Measurements from ENCODE around the gene ZNF319. TPM values are rescaled to one million over a fixed set of nuclear protein-coding genes. Genes with fewer than 3 reads are reported as not detected.

ZNF319 gene
- total and polyA plus RNA-seq, 2 of the 4 experiments (the other 2 are of a cell fraction): 0.90 to 6.3 TPM

- Histone ChIP-seq H2AK5ac (ENCODE audit: low read depth, low read length) (no peak overlapping the region), H3K36me3 (ENCODE audit: control insufficient read depth, insufficient read depth, low read length) (no peaks in the 10 kb centered on the region), H4K20me1 (ENCODE audit: insufficient read depth, low read length) (no peaks in the 10 kb centered on the region), H3K9ac (ENCODE audit: low read depth, low read length) (no peak overlapping the region), H3K4me3 (ENCODE audit: insufficient read depth, low read depth, low read length) (no peak overlapping the region), H4K5ac (ENCODE audit: low read depth, low read length) (no peak overlapping the region), H2BK20ac (ENCODE audit: low read depth, low read length) (no peak overlapping the region), H3K9me3 (ENCODE audit: control insufficient read depth, insufficient read depth, low read length) (no peaks in the 10 kb centered on the region), H3K4me2 (ENCODE audit: low read depth, low read length) (no peak overlapping the region), H2AFZ (replicated peaks; ENCODE audit: low read length, poor library complexity) (no peak overlapping the region), H4K8ac (ENCODE audit: low read depth in 2 of 2, low read length in 2 of 2) (no peak overlapping the region), H3K9me1 (ENCODE audit: insufficient read depth, low read length) (no peaks in the 10 kb centered on the region), H3K4ac (ENCODE audit: low read depth, low read length) (no peak overlapping the region), H2BK5ac (ENCODE audit: low read depth, low read length, poor library complexity, severe bottlenecking) (no peak overlapping the region), H3K27me3 (ENCODE audit: control insufficient read depth, insufficient read depth, low read length) (peaks cover 10% of the 10 kb centered on the region), H2AK9ac (replicated peaks; ENCODE audit: low read depth, low read length, poor library complexity) (no peak overlapping the region), H3K14ac (replicated peaks; ENCODE audit: low read depth, low read length) (no peak overlapping the region), H3K79me1 (ENCODE audit: low read depth in 1 of 2, low read length in 2 of 2) (no peaks in the 10 kb centered on the region), H3K4me1 (ENCODE audit: control insufficient read depth, insufficient read depth, low read length) (no peaks in the 10 kb centered on the region), H2BK120ac (ENCODE audit: low read depth, low read length) (no peak overlapping the region), H3K18ac (ENCODE audit: low read depth, low read length) (no peak overlapping the region), H3K56ac (ENCODE audit: extremely low read depth, insufficient read depth, low read length) (no peak overlapping the region), H3K27ac (ENCODE audit: insufficient read depth, low read length) (no peak overlapping the region), H3K23ac (ENCODE audit: low read depth, low read length) (no peak overlapping the region), H4K91ac (ENCODE audit: insufficient read depth, low read depth, low read length) (no peak overlapping the region), H2BK15ac (ENCODE audit: low read depth, low read length) (no peak overlapping the region)
- in situ Hi-C loops (cut with MboI; ENCODE audit: low sequenced_read_pairs) (no loop called here), intact Hi-C loops (cut with micrococcal nuclease) (no loop called here), dilution Hi-C loops (cut with HindIII; ENCODE audit: low sequenced_read_pairs, unreplicated experiment) (no loop called here)
- no CpG with 5 or more reads among the region's 16 CpGs for WGBS, 2 experiments (ENCODE audit: extremely low coverage in 2 of 2, insufficient read length in 1 of 2)
- ATAC-seq (ENCODE audit: low read depth) (no peak), DNase-seq (no peak)
- POLR2A ChIA-PET (ENCODE audit: unreplicated experiment): no interaction called here
- BruUV-seq (replicated peaks): no TSS peak
- CTCF ChIA-PET: no interaction called here
- TF ChIP-seq USF2 (IDR thresholded peaks at IDR 0.05; ENCODE audit: low read depth, low read length) (no peak), RCOR1 (IDR thresholded peaks at IDR 0.05; ENCODE audit: insufficient replicate concordance, low read length) (no peak), RAD21 (IDR thresholded peaks at IDR 0.05; ENCODE audit: low read length) (no peak), POLR2A (IDR thresholded peaks at IDR 0.05; ENCODE audit: low read depth, low read length) (no peak), MAFK (IDR thresholded peaks at IDR 0.05; ENCODE audit: low read depth, low read length) (no peak), CTCF (conservative IDR thresholded peaks at IDR 0.05; ENCODE audit: low read depth, low read length) (no peak), SMC3 (IDR thresholded peaks at IDR 0.05; ENCODE audit: low read depth, low read length) (no peak), NFE2L2 (IDR thresholded peaks at IDR 0.05; ENCODE audit: low read depth, low read length) (no peak), MAZ (IDR thresholded peaks at IDR 0.05; ENCODE audit: borderline replicate concordance, low read depth, low read length) (no peak), MXI1 (IDR thresholded peaks at IDR 0.05; ENCODE audit: borderline replicate concordance, low read depth, low read length) (no peak), CHD1 (IDR thresholded peaks at IDR 0.05; ENCODE audit: low read depth, low read length) (no peak), BHLHE40 (IDR thresholded peaks at IDR 0.05; ENCODE audit: low read depth, low read length) (no peak), CEBPB (IDR thresholded peaks at IDR 0.05; ENCODE audit: low read depth, low read length) (no peak), ELK1 (IDR thresholded peaks at IDR 0.05; ENCODE audit: borderline replicate concordance, low read depth, low read length) (no peak), FOS (IDR thresholded peaks at IDR 0.05; ENCODE audit: low read depth, low read length) (no peak), RFX5 (IDR thresholded peaks at IDR 0.05; ENCODE audit: low read depth, low read length) (no peak)
Observed at GRCh38 chr16:58046054-58046881, 45.8 kb upstream of the ZNF319 start.
